Measurements from ENCODE around the gene REXO5.
A peak's percentile ranks its signal among the peaks of the same experiment; 100 is the strongest.
"Not testable (repeated sequence)": the region's sequence is repeated elsewhere in the genome, so short reads cannot be mapped to it uniquely, and the experiment has no call there.

REXO5 gene

GRCh38 chr16:20846551-20846950 lies 40.2 kb downstream of the REXO5 start:
- no peaks in the 10 kb centered on the region for H3K9me3 Mint-ChIP-seq
- H3K4me1 Mint-ChIP-seq (ENCODE audit: low read depth), result peaks cover 29% of the 10 kb centered on the region
- no peak overlapping the region for H3K4me3 Mint-ChIP-seq
- DNase-seq (ENCODE audit: low spot score), result no peak
- H3K27me3 Mint-ChIP-seq (ENCODE audit: low read depth), result no peaks in the 10 kb centered on the region
- no peak overlapping the region for H3K27ac Mint-ChIP-seq
- peaks cover 20% of the 10 kb centered on the region for H3K36me3 Mint-ChIP-seq (ENCODE audit: low read depth)

GRCh38 chr16:20847550-20847949 lies 41.2 kb downstream of the REXO5 start:
- no peak overlapping the region for H3K27ac Mint-ChIP-seq

GRCh38 chr16:20849589-20850390 lies 43.5 kb downstream of the REXO5 start:
- no peak overlapping the region for H3K4me3 Mint-ChIP-seq
- H3K4me1 Mint-ChIP-seq (ENCODE audit: low read depth), result peaks cover 17% of the 10 kb centered on the region
- no peak overlapping the region for H3K27ac Mint-ChIP-seq
- H3K27me3 Mint-ChIP-seq (ENCODE audit: low read depth), result no peaks in the 10 kb centered on the region
- no peaks in the 10 kb centered on the region for H3K9me3 Mint-ChIP-seq
- peaks cover 19% of the 10 kb centered on the region for H3K36me3 Mint-ChIP-seq (ENCODE audit: low read depth)
- peak; percentile 36 for DNase-seq (ENCODE audit: low spot score)

More at GRCh38 chr16:20847550-20847949, 41.2 kb downstream of the REXO5 start:
- Mint-ChIP-seq H3K27me3 (ENCODE audit: low read depth) (no peaks in the 10 kb centered on the region), H3K4me1 (ENCODE audit: low read depth) (peaks cover 29% of the 10 kb centered on the region), H3K36me3 (ENCODE audit: low read depth) (peaks cover 16% of the 10 kb centered on the region), H3K9me3 (no peaks in the 10 kb centered on the region), H3K4me3 (no peak overlapping the region)
- no peak for DNase-seq (ENCODE audit: low spot score)

GRCh38 chr16:20850981-20851380 lies 44.7 kb downstream of the REXO5 start:
- Mint-ChIP-seq H3K36me3 (ENCODE audit: low read depth) (peaks cover 23% of the 10 kb centered on the region), H3K27me3 (ENCODE audit: low read depth) (no peaks in the 10 kb centered on the region), H3K27ac (no peak overlapping the region), H3K4me1 (ENCODE audit: low read depth) (peaks cover 11% of the 10 kb centered on the region), H3K9me3 (no peaks in the 10 kb centered on the region), H3K4me3 (no peak overlapping the region)
- DNase-seq (ENCODE audit: low spot score), result no peak

GRCh38 chr16:20851601-20852000 lies 45.3 kb downstream of the REXO5 start:
- Mint-ChIP-seq H3K27ac (no peak overlapping the region), H3K36me3 (ENCODE audit: low read depth) (peaks cover 24% of the 10 kb centered on the region), H3K4me1 (ENCODE audit: low read depth) (peaks cover 13% of the 10 kb centered on the region), H3K9me3 (no peaks in the 10 kb centered on the region), H3K27me3 (ENCODE audit: low read depth) (no peaks in the 10 kb centered on the region), H3K4me3 (no peak overlapping the region)
- no peak for DNase-seq (ENCODE audit: low spot score)

GRCh38 chr16:20853143-20853542 lies 46.8 kb downstream of the REXO5 start:
- no peak overlapping the region for H3K27ac Mint-ChIP-seq
- H3K36me3 Mint-ChIP-seq (ENCODE audit: low read depth), result peaks cover 25% of the 10 kb centered on the region
- DNase-seq (ENCODE audit: low spot score), result no peak
- no peaks in the 10 kb centered on the region for H3K27me3 Mint-ChIP-seq (ENCODE audit: low read depth)
- no peak overlapping the region for H3K4me3 Mint-ChIP-seq
- peaks cover 16% of the 10 kb centered on the region for H3K4me1 Mint-ChIP-seq (ENCODE audit: low read depth)
- H3K9me3 Mint-ChIP-seq, result no peaks in the 10 kb centered on the region

- no peaks in the 10 kb centered on the region for H3K27me3 Mint-ChIP-seq (ENCODE audit: low read depth)
- H3K4me1 Mint-ChIP-seq (ENCODE audit: low read depth), result peaks cover 16% of the 10 kb centered on the region
- peaks cover 25% of the 10 kb centered on the region for H3K36me3 Mint-ChIP-seq (ENCODE audit: low read depth)
- DNase-seq (ENCODE audit: low spot score), result no peak
- H3K9me3 Mint-ChIP-seq, result no peaks in the 10 kb centered on the region
- H3K4me3 Mint-ChIP-seq, result no peak overlapping the region
- H3K27ac Mint-ChIP-seq, result no peak overlapping the region
Measured at GRCh38 chr16:20853981-20854620, 47.8 kb downstream of the REXO5 start.

GRCh38 chr16:20854963-20855362 lies 48.6 kb downstream of the REXO5 start:
- Mint-ChIP-seq H3K4me3 (no peak overlapping the region), H3K36me3 (ENCODE audit: low read depth) (peaks cover 29% of the 10 kb centered on the region), H3K27me3 (ENCODE audit: low read depth) (no peaks in the 10 kb centered on the region), H3K27ac (no peak overlapping the region), H3K9me3 (no peaks in the 10 kb centered on the region), H3K4me1 (ENCODE audit: low read depth) (peaks cover 14% of the 10 kb centered on the region)
- DNase-seq (ENCODE audit: low spot score), result no peak

GRCh38 chr16:20857281-20857680 lies 51.0 kb downstream of the REXO5 start:
- H3K27me3 Mint-ChIP-seq (ENCODE audit: low read depth), result no peaks in the 10 kb centered on the region
- peaks cover 6% of the 10 kb centered on the region for H3K4me1 Mint-ChIP-seq (ENCODE audit: low read depth)
- no peaks in the 10 kb centered on the region for H3K9me3 Mint-ChIP-seq
- H3K4me3 Mint-ChIP-seq, result no peak overlapping the region
- DNase-seq (ENCODE audit: low spot score), result no peak
- no peak overlapping the region for H3K27ac Mint-ChIP-seq
- H3K36me3 Mint-ChIP-seq (ENCODE audit: low read depth), result peaks cover 39% of the 10 kb centered on the region

GRCh38 chr16:20859229-20859628 lies 52.9 kb downstream of the REXO5 start:
- DNase-seq (ENCODE audit: low spot score), result no peak
- Mint-ChIP-seq H3K9me3 (no peaks in the 10 kb centered on the region), H3K27ac (no peak overlapping the region), H3K4me3 (no peak overlapping the region), H3K4me1 (ENCODE audit: low read depth) (peaks cover 11% of the 10 kb centered on the region), H3K36me3 (ENCODE audit: low read depth) (peaks cover 42% of the 10 kb centered on the region), H3K27me3 (ENCODE audit: low read depth) (no peaks in the 10 kb centered on the region)

- peaks cover 46% of the 10 kb centered on the region for H3K36me3 Mint-ChIP-seq (ENCODE audit: low read depth)
- no peak for DNase-seq (ENCODE audit: low spot score)
- no peak overlapping the region for H3K4me3 Mint-ChIP-seq
- no peaks in the 10 kb centered on the region for H3K9me3 Mint-ChIP-seq
- no peaks in the 10 kb centered on the region for H3K27me3 Mint-ChIP-seq (ENCODE audit: low read depth)
- H3K27ac Mint-ChIP-seq, result no peak overlapping the region
- peaks cover 15% of the 10 kb centered on the region for H3K4me1 Mint-ChIP-seq (ENCODE audit: low read depth)
Measured at GRCh38 chr16:20859699-20860098, 53.4 kb downstream of the REXO5 start.

GRCh38 chr16:20860361-20860760 lies 54.0 kb downstream of the REXO5 start:
- DNase-seq (ENCODE audit: low spot score), result no peak
- peaks cover 40% of the 10 kb centered on the region for H3K36me3 Mint-ChIP-seq (ENCODE audit: low read depth)
- no peak overlapping the region for H3K27ac Mint-ChIP-seq
- H3K4me1 Mint-ChIP-seq (ENCODE audit: low read depth), result peaks cover 16% of the 10 kb centered on the region
- no peaks in the 10 kb centered on the region for H3K27me3 Mint-ChIP-seq (ENCODE audit: low read depth)
- H3K4me3 Mint-ChIP-seq, result no peak overlapping the region
- no peaks in the 10 kb centered on the region for H3K9me3 Mint-ChIP-seq

- H3K27ac Mint-ChIP-seq; H3K4me3 Mint-ChIP-seq; H3K9me3 Mint-ChIP-seq; DNase-seq (ENCODE audit: low spot score); H3K27me3 Mint-ChIP-seq (ENCODE audit: low read depth): not testable (repeated sequence)
- H3K36me3 Mint-ChIP-seq (ENCODE audit: low read depth), result peaks cover 36% of the 10 kb centered on the region
- peaks cover 23% of the 10 kb centered on the region for H3K4me1 Mint-ChIP-seq (ENCODE audit: low read depth)
Measured at GRCh38 chr16:20860995-20861394, 54.7 kb downstream of the REXO5 start.

- no peak for DNase-seq (ENCODE audit: low spot score)
- H3K4me1 Mint-ChIP-seq (ENCODE audit: low read depth), result peaks cover 27% of the 10 kb centered on the region
- peaks cover 38% of the 10 kb centered on the region for H3K36me3 Mint-ChIP-seq (ENCODE audit: low read depth)
- H3K4me3 Mint-ChIP-seq, result no peak overlapping the region
- H3K9me3 Mint-ChIP-seq, result no peaks in the 10 kb centered on the region
- H3K27me3 Mint-ChIP-seq (ENCODE audit: low read depth), result no peaks in the 10 kb centered on the region
- no peak overlapping the region for H3K27ac Mint-ChIP-seq
Measured at GRCh38 chr16:20862162-20862960, 56.0 kb downstream of the REXO5 start.
